Activated CD4-positive, alpha-beta T cell treated with anti-CD3 and anti-CD28 coated beads for 36 hours (primary cell): Measurements from ENCODE around the gene GPR87. TPM values are rescaled to one million over a fixed set of nuclear protein-coding genes. Genes with fewer than 3 reads are reported as not detected.

Source experiments
- ATAC-seq: fragments of 200-7000 bp; cut with Tn5 transposase; one replicate; pipeline ENCODE4 v1.10.0; 2021; ENCODE audit warnings: mild to moderate bottlenecking, moderate library complexity
- CTCF ChIA-PET: fragments of 350-600 bp; sonication (Branson Sonifier 250); formaldehyde crosslinking; loops from one replicate; lab custom pipeline; 2021; ENCODE audit warnings: antibody characterized with exemption; lab: Charles Lee
- POLR2A ChIA-PET: fragments of 350-600 bp; sonication (Branson Sonifier 250); formaldehyde crosslinking; loops from one replicate; lab custom pipeline; 2021; ENCODE audit warnings: antibody characterized with exemption, inconsistent platforms; lab: Charles Lee
- DNase-seq: peaks from one replicate; pipeline ENCODE4 v3.0.0-alpha.2; 2020
- H3K27ac Mint-ChIP-seq: one replicate; pipeline ENCODE4 v1.8.0; 2021; ENCODE audit warnings: mixed read lengths
- H3K27me3 Mint-ChIP-seq: one replicate; pipeline ENCODE4 v1.8.0; 2021; ENCODE audit warnings: mixed read lengths
- H3K36me3 Mint-ChIP-seq: one replicate; pipeline ENCODE4 v1.8.0; 2021; ENCODE audit warnings: low read depth, mixed read lengths
- H3K4me1 Mint-ChIP-seq: one replicate; pipeline ENCODE4 v1.8.0; 2021; ENCODE audit warnings: mixed read lengths
- H3K4me3 Mint-ChIP-seq: one replicate; pipeline ENCODE4 v1.8.0; 2021; ENCODE audit warnings: mild to moderate bottlenecking, moderate library complexity, mixed read lengths
- H3K9me3 Mint-ChIP-seq: one replicate; pipeline ENCODE4 v1.8.0; 2021; ENCODE audit warnings: low read depth, mixed read lengths
- intact Hi-C, 2 experiments: fragments of 100-400 bp; cut with DNase I in 1 of 2; cut with micrococcal nuclease in 1 of 2; formaldehyde crosslinking; loops; one replicate each; pipeline versions ENCODE4 v1.14.2 to v1.15.1; 2022 to 2024; cut with DNase I, micrococcal nuclease
- total RNA-seq, 2 experiments: library from RNA; stranded (reverse); gene quantifications; one replicate each; pipeline ENCODE4 v1.2.3, GENCODE V29; 2021

GPR87 gene
- total RNA-seq, 2 experiments from 2014 or later, result 2.3 to 2.5 TPM

GRCh38 chr3:151305775-151306151, 10.9 kb downstream of the GPR87 start:
- Mint-ChIP-seq H3K27ac (peak overlapping the region; percentile 69), H3K9me3 (no peaks in the 10 kb centered on the region), H3K36me3 (no peaks in the 10 kb centered on the region), H3K4me1 (peaks cover 76% of the 10 kb centered on the region), H3K27me3 (peaks cover 11% of the 10 kb centered on the region), H3K4me3 (peak overlapping the region; percentile 40)
- intact Hi-C loops, result loop anchor here (1.0 to 10.0 kb wide), 13 partner anchors 11 to 1829 kb away; partner anchors contain the start of genes GPR87 (in 2 of the 2) and GPR171 (in 1 of the 2)
- ATAC-seq (no peak), DNase-seq (no peak)
- ChIA-PET POLR2A (interaction anchor here (0.6 to 2.3 kb wide), 4 partner anchors 11 to 1583 kb away, joined by 3 to 16 read pairs (median 3); partner anchors contain the start of gene GPR87), CTCF (interaction anchor here (0.8 to 2.9 kb wide), 10 partner anchors 10 to 149 kb away, joined by 3 to 15 read pairs (median 4); no protein-coding TSS in a partner anchor)

GRCh38 chr3:151305060-151305774, 11.4 kb downstream of the GPR87 start:
- ChIA-PET CTCF (interaction anchor here (0.6 to 2.9 kb wide), 12 partner anchors 11 to 169 kb away, joined by 3 to 15 read pairs (median 4); partner anchors contain the start of gene GPR87), POLR2A (interaction anchor here (0.5 to 2.3 kb wide), 6 partner anchors 11 to 1584 kb away, joined by 3 to 16 read pairs (median 4); partner anchors contain the start of gene GPR87)
- DNase-seq (peak; percentile 51), ATAC-seq (peak; percentile 80)
- peak overlapping the region; percentile 69 for H3K27ac Mint-ChIP-seq
- H3K4me1 Mint-ChIP-seq, result peaks cover 78% of the 10 kb centered on the region
- H3K9me3 Mint-ChIP-seq, result no peaks in the 10 kb centered on the region
- intact Hi-C loops, result loop anchor here (1.0 to 10.0 kb wide), 13 partner anchors 11 to 1830 kb away; partner anchors contain the start of genes GPR87 (in 2 of the 2) and GPR171 (in 1 of the 2)
- H3K4me3 Mint-ChIP-seq, result peak overlapping the region; percentile 40
- H3K36me3 Mint-ChIP-seq, result no peaks in the 10 kb centered on the region
- H3K27me3 Mint-ChIP-seq, result peaks cover 14% of the 10 kb centered on the region

GRCh38 chr3:151303751-151304150, 12.9 kb downstream of the GPR87 start:
- intact Hi-C loops, result loop anchor here (2.0 to 10.0 kb wide), 5 partner anchors 13 to 1831 kb away; no protein-coding TSS in a partner anchor
- DNase-seq, result no peak
- Mint-ChIP-seq H3K9me3 (no peaks in the 10 kb centered on the region), H3K4me3 (no peak overlapping the region), H3K27me3 (peaks cover 20% of the 10 kb centered on the region), H3K36me3 (no peaks in the 10 kb centered on the region), H3K27ac (no peak overlapping the region), H3K4me1 (peaks cover 71% of the 10 kb centered on the region)
- ChIA-PET CTCF (interaction anchor here (0.7 to 2.9 kb wide), 5 partner anchors 11 to 22 kb away, joined by 3 to 9 read pairs (median 3); partner anchors contain the start of gene GPR87), POLR2A (interaction anchor here (0.7 kb wide), 1 partner anchor 133 kb away, joined by 3 read pairs; no protein-coding TSS in a partner anchor)
- ATAC-seq, result no peak

GRCh38 chr3:151301787-151302186, 14.8 kb downstream of the GPR87 start:
- H3K27me3 Mint-ChIP-seq, result peaks cover 31% of the 10 kb centered on the region
- H3K4me1 Mint-ChIP-seq, result peaks cover 53% of the 10 kb centered on the region
- ChIA-PET CTCF (interaction anchor here (1.3 kb wide), 1 partner anchor 15 kb away, joined by 4 read pairs; no protein-coding TSS in a partner anchor), POLR2A (no interaction called here)
- H3K36me3 Mint-ChIP-seq, result peaks cover 1% of the 10 kb centered on the region
- intact Hi-C loops, result loop anchor here (10.0 kb wide), 2 partner anchors 567 to 1833 kb away; no protein-coding TSS in a partner anchor
- no peak for DNase-seq
- H3K9me3 Mint-ChIP-seq, result no peaks in the 10 kb centered on the region
- H3K4me3 Mint-ChIP-seq, result no peak overlapping the region
- peak; percentile 46 for ATAC-seq
- peak overlapping the region; percentile 7 for H3K27ac Mint-ChIP-seq

- Mint-ChIP-seq H3K4me1 (peaks cover 41% of the 10 kb centered on the region), H3K27me3 (peaks cover 31% of the 10 kb centered on the region), H3K9me3 (no peaks in the 10 kb centered on the region), H3K27ac (peak overlapping the region; percentile 16), H3K4me3 (no peak overlapping the region), H3K36me3 (peaks cover 1% of the 10 kb centered on the region)
- POLR2A ChIA-PET, result interaction anchor here (1.1 kb wide), 1 partner anchor 28 kb away, joined by 4 read pairs; no protein-coding TSS in a partner anchor
- CTCF ChIA-PET, result interaction anchor here (0.7 to 1.5 kb wide), 6 partner anchors 9 to 132 kb away, joined by 3 to 6 read pairs (median 4); no protein-coding TSS in a partner anchor
- DNase-seq (no peak), ATAC-seq (no peak)
- intact Hi-C loops, result loop anchor here (10.0 kb wide), 2 partner anchors 566 to 1834 kb away; no protein-coding TSS in a partner anchor
Observed at GRCh38 chr3:151300539-151300938, 16.1 kb downstream of the GPR87 start.

GRCh38 chr3:151299006-151299405, 17.6 kb downstream of the GPR87 start:
- CTCF ChIA-PET, result interaction anchor here (1.2 kb wide), 1 partner anchor 30 kb away, joined by 4 read pairs; no protein-coding TSS in a partner anchor
- no peak for DNase-seq
- intact Hi-C loops, result no loop called here
- H3K27ac Mint-ChIP-seq, result no peak overlapping the region
- H3K36me3 Mint-ChIP-seq, result peaks cover 1% of the 10 kb centered on the region
- POLR2A ChIA-PET, result no interaction called here
- no peak overlapping the region for H3K4me3 Mint-ChIP-seq
- ATAC-seq, result no peak
- no peaks in the 10 kb centered on the region for H3K9me3 Mint-ChIP-seq
- H3K4me1 Mint-ChIP-seq, result peaks cover 29% of the 10 kb centered on the region
- H3K27me3 Mint-ChIP-seq, result peaks cover 31% of the 10 kb centered on the region

GRCh38 chr3:151297429-151297828, 19.2 kb downstream of the GPR87 start:
- H3K4me1 Mint-ChIP-seq, result peaks cover 19% of the 10 kb centered on the region
- H3K36me3 Mint-ChIP-seq, result peaks cover 1% of the 10 kb centered on the region
- H3K27me3 Mint-ChIP-seq, result peaks cover 23% of the 10 kb centered on the region
- H3K27ac Mint-ChIP-seq, result no peak overlapping the region
- ATAC-seq (no peak), DNase-seq (no peak)
- no peak overlapping the region for H3K4me3 Mint-ChIP-seq
- ChIA-PET CTCF (interaction anchor here (0.6 kb wide), 1 partner anchor 80 kb away, joined by 3 read pairs; no protein-coding TSS in a partner anchor), POLR2A (no interaction called here)
- no peaks in the 10 kb centered on the region for H3K9me3 Mint-ChIP-seq
- intact Hi-C loops, result no loop called here

GRCh38 chr3:151296226-151296625, 20.4 kb downstream of the GPR87 start:
- Mint-ChIP-seq H3K9me3 (no peaks in the 10 kb centered on the region), H3K27ac (no peak overlapping the region), H3K27me3 (peaks cover 20% of the 10 kb centered on the region), H3K4me1 (peaks cover 10% of the 10 kb centered on the region), H3K4me3 (no peak overlapping the region), H3K36me3 (peaks cover 1% of the 10 kb centered on the region)
- intact Hi-C loops, result no loop called here
- ChIA-PET CTCF (no interaction called here), POLR2A (no interaction called here)
- ATAC-seq (no peak), DNase-seq (no peak)

- Mint-ChIP-seq H3K4me3 (no peak overlapping the region), H3K27ac (peak overlapping the region; percentile 42), H3K36me3 (peaks cover 1% of the 10 kb centered on the region), H3K4me1 (peaks cover 4% of the 10 kb centered on the region), H3K27me3 (peaks cover 6% of the 10 kb centered on the region), H3K9me3 (no peaks in the 10 kb centered on the region)
- intact Hi-C loops, result loop anchor here in 1 of 2 experiments (5.0 kb wide), 1 partner anchor 144 kb away; no protein-coding TSS in a partner anchor
- ChIA-PET POLR2A (no interaction called here), CTCF (interaction anchor here (1.0 to 2.8 kb wide), 8 partner anchors 9 to 546 kb away, joined by 3 to 25 read pairs (median 4); partner anchors contain the start of gene P2RY14)
- ATAC-seq (peak; percentile 49), DNase-seq (no peak)
Observed at GRCh38 chr3:151293127-151293526, 23.5 kb downstream of the GPR87 start.

- H3K27ac Mint-ChIP-seq, result no peak overlapping the region
- ChIA-PET CTCF (interaction anchor here (0.6 to 2.8 kb wide), 3 partner anchors 11 to 63 kb away, joined by 3 to 25 read pairs (median 4); no protein-coding TSS in a partner anchor), POLR2A (no interaction called here)
- peaks cover 4% of the 10 kb centered on the region for H3K4me1 Mint-ChIP-seq
- H3K27me3 Mint-ChIP-seq, result no peaks in the 10 kb centered on the region
- no peak for DNase-seq
- H3K36me3 Mint-ChIP-seq, result no peaks in the 10 kb centered on the region
- H3K4me3 Mint-ChIP-seq, result no peak overlapping the region
- intact Hi-C loops, result loop anchor here (1.0 to 5.0 kb wide), 5 partner anchors 14 to 628 kb away; no protein-coding TSS in a partner anchor
- no peaks in the 10 kb centered on the region for H3K9me3 Mint-ChIP-seq
- no peak for ATAC-seq
Observed at GRCh38 chr3:151290673-151291072, 25.9 kb downstream of the GPR87 start.

GRCh38 chr3:151289445-151289844, 27.2 kb downstream of the GPR87 start:
- intact Hi-C loops, result no loop called here
- ATAC-seq, result no peak

More at GRCh38 chr3:151289445-151289844, 27.2 kb downstream of the GPR87 start:
- Mint-ChIP-seq H3K27me3 (no peaks in the 10 kb centered on the region), H3K36me3 (no peaks in the 10 kb centered on the region), H3K27ac (no peak overlapping the region), H3K4me1 (peaks cover 5% of the 10 kb centered on the region), H3K9me3 (no peaks in the 10 kb centered on the region), H3K4me3 (no peak overlapping the region)
- ChIA-PET POLR2A (interaction anchor here (0.6 kb wide), 1 partner anchor 9 kb away, joined by 3 read pairs; no protein-coding TSS in a partner anchor), CTCF (interaction anchor here (1.1 to 6.6 kb wide), 2 partner anchors 36 to 120 kb away, joined by 3 to 62 read pairs; no protein-coding TSS in a partner anchor)
- DNase-seq, result no peak
